IPS-18c (cell line): ENCODE results near the gene C4B.
A peak's percentile ranks its signal among the peaks of the same experiment; 100 is the strongest.
"Not testable (repeated sequence)": the region's sequence is repeated elsewhere in the genome, so short reads cannot be mapped to it uniquely, and the experiment has no call there.

Source experiments
- H3K4me3 ChIP-seq: 2 replicates; pipeline ENCODE4 v1.7.0; 2013; ENCODE audit warnings: low read depth, mild to moderate bottlenecking, low read length, moderate library complexity; ENCODE audit not compliant: insufficient read depth
- H3K9me3 ChIP-seq: one replicate; pipeline ENCODE4 v1.6.1; 2013; ENCODE audit warnings: mild to moderate bottlenecking, low read length, moderate library complexity; ENCODE audit not compliant: control insufficient read depth, insufficient read depth

The C4B gene

GRCh38 chr6:32014547-32014946 is at the start of gene C4B:
C4B (plus strand) TSS chr6:32014795; CDS start chr6:32014846, 51 bp downstream.
- not testable (repeated sequence) for H3K9me3 ChIP-seq, H3K4me3 ChIP-seq

GRCh38 chr6:31965700-31966099 is 48.9 kb upstream of the C4B start:
- Histone ChIP-seq H3K4me3 (no peak overlapping the region), H3K9me3 (no peaks in the 10 kb centered on the region)

GRCh38 chr6:31966506-31966905 is 48.1 kb upstream of the C4B start:
- Histone ChIP-seq H3K9me3 (no peaks in the 10 kb centered on the region), H3K4me3 (no peak overlapping the region)

- no peak overlapping the region for H3K4me3 ChIP-seq
Observed at GRCh38 chr6:31966997-31967925, 47.3 kb upstream of the C4B start.

GRCh38 chr6:31967926-31968320 is 46.7 kb upstream of the C4B start:
- Histone ChIP-seq H3K4me3 (no peak overlapping the region), H3K9me3 (no peaks in the 10 kb centered on the region)

More at GRCh38 chr6:31966997-31967925, 47.3 kb upstream of the C4B start:
- H3K9me3 ChIP-seq: no peaks in the 10 kb centered on the region

GRCh38 chr6:31968326-31968725 is 46.3 kb upstream of the C4B start:
- Histone ChIP-seq H3K9me3 (no peaks in the 10 kb centered on the region), H3K4me3 (no peak overlapping the region)

GRCh38 chr6:31968791-31969711 is 45.5 kb upstream of the C4B start:
- Histone ChIP-seq H3K9me3 (no peaks in the 10 kb centered on the region), H3K4me3 (no peak overlapping the region)

GRCh38 chr6:31969712-31970603 is 44.6 kb upstream of the C4B start:
- no peak overlapping the region for H3K4me3 ChIP-seq
- no peaks in the 10 kb centered on the region for H3K9me3 ChIP-seq

GRCh38 chr6:31970604-31971271 is 43.9 kb upstream of the C4B start:
- H3K4me3 ChIP-seq: peak overlapping the region; percentile 92; the same call in 1 of the 2 replicates
- H3K9me3 ChIP-seq: no peaks in the 10 kb centered on the region

- no peaks in the 10 kb centered on the region for H3K9me3 ChIP-seq
Observed at GRCh38 chr6:31971279-31971992, 43.2 kb upstream of the C4B start.

GRCh38 chr6:31971993-31972708 is 42.4 kb upstream of the C4B start, which contains the start of gene DXO:
DXO (minus strand) TSS chr6:31972138; CDS start chr6:31971675, 463 bp downstream.
- H3K9me3 ChIP-seq: no peaks in the 10 kb centered on the region
- peak within 1 kb of the TSS; percentile 92 for H3K4me3 ChIP-seq

More at GRCh38 chr6:31971279-31971992, 43.2 kb upstream of the C4B start:
- peak overlapping the region; percentile 92 for H3K4me3 ChIP-seq

- peak overlapping the region; percentile 92 for H3K4me3 ChIP-seq
- H3K9me3 ChIP-seq: no peaks in the 10 kb centered on the region
Observed at GRCh38 chr6:31972709-31973350, 41.8 kb upstream of the C4B start.

GRCh38 chr6:31976065-31976464 is 38.5 kb upstream of the C4B start:
- not testable (repeated sequence) for H3K9me3 ChIP-seq, H3K4me3 ChIP-seq

GRCh38 chr6:31977816-31978431 is 36.7 kb upstream of the C4B start:
- Histone ChIP-seq H3K4me3 (no peak overlapping the region), H3K9me3 (no peaks in the 10 kb centered on the region)
